K562 (cell line): ENCODE results near the gene CARM1. TPM values are rescaled to one million over a fixed set of nuclear protein-coding genes. Genes with fewer than 3 reads are reported as not detected.
A peak's percentile ranks its signal among the peaks of the same experiment; 100 is the strongest.

ENCODE experiments used
- GTF2A2 ChIP-seq: IDR thresholded peaks from 2 replicates; pipeline ENCODE4 v1.6.1; 2016; ENCODE audit warnings: mild to moderate bottlenecking, missing genetic modification characterization, missing compliant biosample characterization
- HNRNPLL ChIP-seq: fragments of 200-400 bp; formaldehyde crosslinking; IDR thresholded peaks from 2 replicates; pipeline ENCODE4 v1.6.1; 2017; ENCODE audit warnings: low read length, low read depth, mild to moderate bottlenecking; ENCODE audit not compliant: poor library complexity, severe bottlenecking
- MEF2D ChIP-seq: conservative IDR thresholded peaks from 2 replicates; pipeline ENCODE4 v1.6.1; 2016; ENCODE audit warnings: low read depth, missing genetic modification characterization, missing compliant biosample characterization
- MLLT1 ChIP-seq, 2 experiments: fragments of 450-650 bp; IDR thresholded peaks; 2 replicates each; pipeline ENCODE4 v1.6.1; 2016
- MNT ChIP-seq, 2 experiments: fragments of 450-650 bp; conservative IDR thresholded peaks; 2 replicates each; pipeline ENCODE4 v1.6.1; 2017; ENCODE audit warnings: mild to moderate bottlenecking in 2 of 2, moderate library complexity in 2 of 2
- MYC ChIP-seq, 2 experiments: fragments of 250-450 bp in 1 of 2; sonication (Bioruptor Pico) in 1 of 2; IDR thresholded peaks; 2 replicates each; pipeline versions ENCODE4 v1.5.1 to v1.6.1; 2012 to 2021; ENCODE audit warnings: low read depth in 2 of 2, borderline replicate concordance in 1 of 2, improper control_type of control experiment in 1 of 2, low read length in 1 of 2, mild to moderate bottlenecking in 1 of 2, moderate library complexity in 1 of 2
- SAP30 ChIP-seq: fragments of 200-600 bp; sonication (generic); IDR thresholded peaks from 2 replicates; pipeline ENCODE4 v1.6.1; 2012; ENCODE audit warnings: borderline replicate concordance, low read depth, mild to moderate bottlenecking, moderate library complexity, low read length, control low read depth, inconsistent platforms; ENCODE audit not compliant: insufficient read depth, poor library complexity, severe bottlenecking
- STAT6 ChIP-seq: sonication (generic); formaldehyde crosslinking; IDR thresholded peaks from 2 replicates; pipeline ENCODE4 v1.8.1; 2023; ENCODE audit warnings: mild to moderate bottlenecking, missing genetic modification reagents
- ZBTB9 ChIP-seq: fragments of 450-650 bp; formaldehyde crosslinking; IDR thresholded peaks from 2 replicates; pipeline ENCODE4 v1.4.0; 2020; ENCODE audit warnings: mild to moderate bottlenecking, moderate library complexity
- ZNF609 ChIP-seq: sonication (generic); formaldehyde crosslinking; IDR thresholded peaks from 2 replicates; pipeline ENCODE4 v1.8.1; 2023; ENCODE audit warnings: missing genetic modification reagents, mild to moderate bottlenecking, borderline replicate concordance
- ZNF695 ChIP-seq: fragments of 450-650 bp; formaldehyde crosslinking; IDR thresholded peaks from 2 replicates; pipeline ENCODE4 v1.4.0; 2020; ENCODE audit warnings: mild to moderate bottlenecking, moderate library complexity
- polyA plus RNA-seq, 8 experiments: library from polyadenylated mRNA; depleted of rRNA in 4 of 8; stranded (reverse) in 5 of 8; unstranded in 3 of 8; fragments of >200 nt; fragmentation: Nextera tagmentation in 2 of 8; fragmentation: Illumina TruSeq in 1 of 8; extraction: Ambion mirVana in 2 of 8; extraction: Trizol in 1 of 8; gene quantifications; 2 replicates each; pipeline versions ENCODE4 v1.2.1 to v1.2.3, GENCODE V29; 2011 to 2014; ENCODE audit warnings: inconsistent platforms in 1 of 8, missing spikeins in 1 of 8
- total RNA-seq, 7 experiments: library from RNA; depleted of rRNA in 6 of 7; stranded (reverse); fragments of >200 nt in 6 of 7; fragmentation: Illumina TruSeq in 2 of 7; extraction: Trizol in 2 of 7; gene quantifications; 2 replicates each; pipeline versions ENCODE4 v1.2.1 to v1.2.3, GENCODE V29; 2011 to 2021; ENCODE audit warnings: low replicate concordance in 1 of 7

The CARM1 gene
- total and polyA plus RNA-seq, 9 of the 15 experiments (the other 6 are each of a cell fraction or from before 2014, with no cell fraction given): 0.36 to 86.0 (median 29.7) TPM

- TF ChIP-seq ZNF695 (0 out of 2 replicates have a peak, but pooled peaks have one; percentile 68), MEF2D (peak; percentile 99), GTF2A2 (peak; percentile 92), STAT6 (CRISPR knock-in tag) (peak; percentile 74; the same call in 1 of the 2 replicates), SAP30 (no peak), ZNF609 (CRISPR knock-in tag) (peak; percentile 78; the same call in 1 of the 2 replicates), MNT (conservative IDR thresholded peaks at IDR 0.05) (peak; percentile 97), ZBTB9 (CRISPR knock-in tag) (peak; percentile 88), MLLT1 (IDR thresholded peaks at IDR 0.05) (peak in 1 of 2 experiments; percentile 92; a peak in 2 of 4 replicates), HNRNPLL (peak; percentile 61), MYC (IDR thresholded peaks at IDR 0.05; ENCODE audit: low read depth, low read length) (peak; percentile 98), MYC (CRISPR knock-in tag; IDR thresholded peaks at IDR 0.05; ENCODE audit: borderline replicate concordance, low read depth) (no peak; the same call in none of the 2 replicates)
These were observed 34.6 kb upstream of the CARM1 start (continued) for GRCh38 chr19:10836479-10837330.
